HG03064 (cell line): Measurements from ENCODE around the gene RBBP9.
A peak's percentile ranks its signal among the peaks of the same experiment; 100 is the strongest.
"Not testable (repeated sequence)": the region's sequence is repeated elsewhere in the genome, so short reads cannot be mapped to it uniquely, and the experiment has no call there.

Experiments
- ATAC-seq: cut with Tn5 transposase; IDR thresholded peaks from one replicate; pipeline ENCODE4 v1.9.1; 2021; ENCODE audit warnings: low read depth; ENCODE audit not compliant: unreplicated experiment

The RBBP9 gene

GRCh38 chr20:18506744-18507143 lies 9.7 kb upstream of the RBBP9 start:
- ATAC-seq, result no peak

GRCh38 chr20:18504479-18505060 lies 7.5 kb upstream of the RBBP9 start:
- no peak for ATAC-seq

- not testable (repeated sequence) for ATAC-seq
These were observed 4.6 kb upstream of the RBBP9 start for GRCh38 chr20:18501672-18502071.

GRCh38 chr20:18497603-18498002 lies 578 bp upstream of the RBBP9 start:
- ATAC-seq, result no peak

DNA sequence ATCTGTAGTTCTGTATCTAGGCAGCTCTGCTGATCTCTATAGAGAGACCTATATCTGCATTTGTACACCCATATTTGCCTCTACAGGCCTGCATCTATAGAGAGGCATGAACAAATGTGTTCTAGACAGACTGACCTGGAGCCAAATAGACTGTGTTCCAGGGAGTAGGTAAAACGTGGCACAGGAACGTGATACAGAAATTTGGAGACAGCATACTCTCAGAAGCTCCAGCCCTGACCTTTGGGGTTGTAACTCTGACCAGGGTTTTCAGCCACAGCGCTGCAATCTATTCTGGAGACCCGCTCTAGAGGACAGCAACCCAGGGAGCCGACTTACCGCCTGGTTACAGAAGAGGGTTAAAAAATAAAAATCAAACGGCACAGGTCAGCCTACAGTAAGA lies 983 bp downstream of the RBBP9 start:
- ATAC-seq, result no peak

DNA sequence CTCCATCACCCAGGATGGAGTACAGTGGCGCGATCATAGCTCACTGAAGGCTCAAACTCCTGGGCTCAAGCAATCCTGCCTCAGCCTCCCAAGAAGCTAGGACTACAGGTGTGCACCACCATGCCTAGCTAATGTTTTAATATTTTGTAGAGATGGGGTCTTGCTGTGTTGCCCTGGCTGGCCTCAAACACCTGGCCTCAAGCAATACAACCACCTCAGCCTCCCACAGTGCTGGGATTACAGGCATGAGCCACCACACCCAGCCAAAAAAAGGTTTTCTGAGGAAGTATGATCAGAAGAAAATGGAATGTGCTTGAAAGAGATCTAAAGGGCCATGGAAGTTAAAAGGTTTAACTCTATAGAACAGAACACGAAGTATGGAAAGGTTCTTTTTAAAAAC lies 8.7 kb downstream of the RBBP9 start:
- ATAC-seq, result no peak

- no peak for ATAC-seq
These were observed 15.4 kb downstream of the RBBP9 start for GRCh38 chr20:18481596-18481995.

DNA sequence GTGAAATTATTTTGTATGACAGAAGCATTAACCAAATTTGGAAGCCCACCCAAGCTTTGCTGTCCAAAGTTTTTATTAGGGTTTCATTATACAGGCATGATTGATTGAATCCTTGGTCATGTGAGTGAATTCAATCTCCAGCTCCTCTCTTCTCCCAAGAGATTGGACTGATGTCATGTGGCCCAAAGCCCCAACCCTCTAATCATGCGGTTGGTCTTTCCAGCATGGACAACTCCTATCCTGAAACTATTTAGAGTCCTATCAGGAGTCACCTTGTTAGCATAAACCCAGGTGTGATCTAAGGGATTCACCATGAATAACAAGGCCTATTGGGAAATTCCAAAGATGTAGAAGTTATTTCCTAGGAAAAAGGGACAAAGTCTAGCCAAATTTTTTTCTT lies 19.2 kb downstream of the RBBP9 start:
- no peak for ATAC-seq

DNA sequence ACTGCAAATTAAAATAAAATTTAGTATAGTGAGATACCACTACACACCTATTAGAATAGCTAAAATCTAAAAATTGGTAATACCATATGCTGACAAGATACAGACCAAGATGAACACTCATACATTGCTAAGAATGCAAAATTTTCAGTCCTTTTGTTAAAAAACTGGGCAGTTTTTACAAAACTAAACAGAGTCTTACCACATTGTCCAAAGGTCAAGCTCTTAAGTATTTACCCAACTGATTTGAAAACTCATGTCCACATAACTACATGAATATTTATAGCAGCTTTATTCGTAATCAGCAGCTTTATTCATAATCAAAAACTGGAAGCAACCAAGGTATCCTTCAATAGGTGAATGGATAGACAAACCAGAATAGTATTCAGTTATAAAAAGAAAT lies 19.8 kb downstream of the RBBP9 start:
- no peak for ATAC-seq

- peak; percentile 96 for ATAC-seq
These were observed 29.9 kb downstream of the RBBP9 start, which contains the start of the genes DZANK1 and POLR3F for GRCh38 chr20:18466894-18467730. Gene DZANK1 (minus strand): TSS chr20:18467030. CDS start chr20:18465358, 1,672 bp downstream. Gene POLR3F (plus strand): TSS chr20:18467390. CDS start chr20:18467507, 117 bp downstream.

- ATAC-seq, result peak; percentile 18
These were observed 30.5 kb downstream of the RBBP9 start for GRCh38 chr20:18466574-18466893.

DNA sequence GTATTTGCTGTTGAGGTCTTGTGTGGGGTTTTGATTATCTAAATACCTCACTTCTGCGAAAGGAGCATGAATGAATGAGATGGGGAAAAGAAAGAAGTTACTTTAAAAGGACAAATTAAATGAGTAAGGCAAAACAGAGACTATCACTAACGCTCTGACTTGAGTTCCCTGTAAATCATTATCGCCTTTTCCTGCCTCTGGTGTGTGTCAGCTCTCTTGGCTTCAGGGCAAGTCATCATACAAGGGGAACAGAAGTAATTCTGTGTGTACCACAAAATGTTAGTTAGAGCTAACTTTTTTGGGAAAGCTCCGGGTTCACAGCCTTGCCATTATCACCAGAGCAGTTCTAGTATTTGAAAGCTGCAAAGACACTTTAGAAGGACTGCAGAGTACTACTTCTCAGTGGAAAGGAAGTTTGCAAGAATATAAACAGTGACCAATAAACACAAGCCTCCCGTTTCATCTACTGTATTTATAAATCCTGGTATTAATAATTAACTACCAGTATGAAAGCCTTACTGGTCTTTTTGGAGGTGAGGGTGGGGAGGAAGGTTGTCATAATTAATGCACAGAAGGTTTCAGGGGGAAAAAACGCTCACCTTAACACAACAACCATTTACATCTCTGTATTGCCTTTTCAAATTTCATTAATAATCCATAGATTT lies 31.4 kb downstream of the RBBP9 start:
- no peak for ATAC-seq

DNA sequence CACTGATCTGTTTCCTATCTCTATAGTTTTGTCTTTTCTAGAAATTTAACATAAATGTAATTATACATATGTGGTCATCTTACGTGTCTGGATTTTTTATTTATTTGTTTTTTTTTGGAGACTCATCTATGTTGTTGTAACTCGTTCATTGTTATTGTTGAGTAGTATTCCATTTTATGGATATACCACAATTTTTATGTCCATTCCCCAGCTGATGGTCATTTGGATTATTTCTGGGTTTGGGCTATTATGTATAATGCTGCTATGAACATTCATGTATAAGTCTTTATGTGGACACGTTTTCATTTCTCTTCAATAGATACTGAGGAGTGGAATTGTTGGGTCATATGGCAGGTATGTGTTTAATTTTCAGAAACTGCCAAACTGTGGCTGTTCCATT lies 40.4 kb downstream of the RBBP9 start:
- ATAC-seq, result no peak

- no peak for ATAC-seq
These were observed 53.1 kb downstream of the RBBP9 start for GRCh38 chr20:18443886-18444285.

- ATAC-seq, result no peak
These were observed 56.6 kb downstream of the RBBP9 start for GRCh38 chr20:18440403-18440802.

- ATAC-seq, result no peak
These were observed 60.2 kb downstream of the RBBP9 start for GRCh38 chr20:18436847-18437246.
